Right kidney (tissue), 1 donor: ENCODE measurements around the gene NACA2.
"Not testable (repeated sequence)": the region's sequence is repeated elsewhere in the genome, so short reads cannot be mapped to it uniquely, and the experiment has no call there.

Source experiments
- DNase-seq: peaks from one replicate; pipeline ENCODE4 v3.0.0-alpha.2; 2016

Gene NACA2

GRCh38 chr17:61575983-61576382 is 15.0 kb downstream of the NACA2 start:
- no peak for DNase-seq

GRCh38 chr17:61575352-61575975 is 15.6 kb downstream of the NACA2 start:
- DNase-seq: no peak

DNA sequence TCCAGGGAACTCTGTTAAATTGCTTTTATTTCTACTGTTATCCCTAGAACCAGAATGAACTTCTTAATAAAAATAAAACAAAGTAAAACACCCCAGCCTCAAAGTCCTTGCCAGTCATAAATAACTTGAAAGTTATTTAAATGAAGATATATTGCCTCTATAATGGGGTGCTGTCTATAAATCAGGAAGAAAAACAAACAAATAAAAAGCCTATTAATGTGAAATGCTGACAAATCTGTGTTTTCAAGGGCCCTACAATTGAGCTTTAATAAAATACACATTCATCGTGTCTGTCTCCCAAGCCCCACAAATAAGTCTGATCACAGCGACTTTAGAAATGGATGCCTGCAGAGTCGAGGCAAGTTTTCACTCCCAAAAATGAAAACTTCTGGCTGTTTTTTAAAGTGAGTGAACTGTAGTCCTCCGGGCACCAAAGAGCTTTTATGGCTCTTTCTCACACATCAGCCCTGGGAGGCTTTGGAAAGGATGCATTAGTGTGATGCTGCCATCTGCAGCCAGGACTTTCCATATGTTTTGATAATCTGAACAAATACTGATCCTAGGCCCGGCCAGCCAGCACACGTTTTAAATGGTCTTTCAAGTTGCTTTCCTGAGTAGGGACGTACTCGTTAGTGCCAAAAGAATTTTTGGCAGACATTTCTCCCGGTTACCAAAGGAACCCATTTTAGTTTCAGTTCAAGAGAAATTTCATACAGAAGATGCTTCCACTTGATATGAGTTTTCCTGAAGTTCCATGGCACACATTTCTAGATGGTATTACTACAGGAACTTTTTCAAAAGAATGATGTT is 16.3 kb downstream of the NACA2 start:
- DNase-seq: peak; percentile 19

- DNase-seq: not testable (repeated sequence)
Observed at GRCh38 chr17:61572547-61572946, 18.5 kb downstream of the NACA2 start.

DNA sequence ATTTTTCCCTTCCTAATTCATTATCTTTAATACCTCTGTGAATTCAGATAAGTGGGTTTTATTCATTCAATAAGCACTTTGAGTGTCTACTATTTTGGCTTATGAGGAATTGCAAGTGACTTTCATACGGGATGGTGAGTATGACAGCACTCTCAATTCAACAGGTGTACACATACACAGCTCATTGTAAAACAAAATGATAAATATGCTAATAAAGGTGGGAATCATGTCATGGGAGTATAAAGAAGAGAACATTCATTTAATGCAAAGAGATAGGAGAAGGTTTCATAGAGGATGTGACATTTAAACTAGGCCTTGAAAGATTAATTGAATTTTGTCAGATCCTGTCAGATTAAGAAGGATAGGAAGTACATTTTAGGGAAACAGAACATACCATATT is 19.4 kb downstream of the NACA2 start:
- DNase-seq: no peak

GRCh38 chr17:61570118-61570517 is 20.9 kb downstream of the NACA2 start:
- DNase-seq: no peak

DNA sequence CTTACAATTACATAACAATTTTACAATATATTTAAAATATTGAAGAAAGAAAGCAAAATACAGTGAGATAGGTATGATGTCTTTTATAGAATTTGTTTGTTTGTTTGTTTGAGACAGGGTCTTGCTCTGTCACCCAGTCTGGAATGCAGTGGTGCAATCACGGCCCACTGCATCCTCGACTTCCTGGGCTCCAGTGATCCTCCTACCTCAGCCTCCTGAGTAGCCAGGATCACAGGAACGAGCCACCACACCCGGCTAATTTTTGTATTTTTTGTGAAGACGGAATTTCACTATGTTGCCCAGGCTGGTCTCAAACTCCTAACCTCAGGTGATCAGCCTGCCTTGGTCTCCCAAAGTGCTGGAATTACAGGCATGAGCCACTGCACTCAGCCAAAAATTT is 21.5 kb downstream of the NACA2 start:
- not testable (repeated sequence) for DNase-seq

- no peak for DNase-seq
Observed at GRCh38 chr17:61568219-61569072, 22.6 kb downstream of the NACA2 start.

DNA sequence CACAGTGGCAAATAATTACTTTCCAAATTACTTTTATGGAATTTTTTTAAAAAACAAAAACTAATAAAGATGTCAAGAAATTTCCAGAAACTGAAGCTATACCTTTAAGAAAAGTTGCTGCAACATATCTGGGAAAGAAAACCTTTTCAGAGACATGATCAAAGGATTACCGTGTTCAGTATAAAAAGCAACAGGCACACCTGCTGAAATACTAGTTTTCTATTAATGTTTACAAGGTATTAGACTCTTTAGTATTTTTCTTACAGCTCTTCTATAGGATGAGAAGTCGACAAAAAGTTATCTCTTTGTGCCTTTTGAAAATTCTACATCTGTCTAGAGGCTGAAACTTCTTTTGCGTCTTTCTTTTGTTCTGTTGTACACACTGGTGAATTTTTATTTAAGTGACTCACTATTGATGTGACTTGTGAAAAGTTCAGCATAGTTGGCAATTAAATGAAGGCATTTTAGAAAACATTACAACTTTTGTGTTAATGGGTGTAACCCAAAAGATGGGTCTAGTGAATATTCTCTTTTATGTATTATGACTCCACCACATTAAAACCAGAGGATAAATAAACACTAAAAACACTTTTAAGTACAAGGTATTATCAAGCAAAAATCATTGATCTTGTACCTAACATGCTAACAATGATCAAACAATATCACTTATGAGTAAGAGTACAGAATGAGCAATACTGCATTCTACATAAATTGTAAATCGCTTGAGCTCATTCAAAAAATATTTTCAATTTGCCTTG is 23.8 kb downstream of the NACA2 start:
- DNase-seq: no peak

- not testable (repeated sequence) for DNase-seq
Observed at GRCh38 chr17:61566448-61566847, 24.6 kb downstream of the NACA2 start.

- not testable (repeated sequence) for DNase-seq
Observed at GRCh38 chr17:61565850-61566249, 25.2 kb downstream of the NACA2 start.

DNA sequence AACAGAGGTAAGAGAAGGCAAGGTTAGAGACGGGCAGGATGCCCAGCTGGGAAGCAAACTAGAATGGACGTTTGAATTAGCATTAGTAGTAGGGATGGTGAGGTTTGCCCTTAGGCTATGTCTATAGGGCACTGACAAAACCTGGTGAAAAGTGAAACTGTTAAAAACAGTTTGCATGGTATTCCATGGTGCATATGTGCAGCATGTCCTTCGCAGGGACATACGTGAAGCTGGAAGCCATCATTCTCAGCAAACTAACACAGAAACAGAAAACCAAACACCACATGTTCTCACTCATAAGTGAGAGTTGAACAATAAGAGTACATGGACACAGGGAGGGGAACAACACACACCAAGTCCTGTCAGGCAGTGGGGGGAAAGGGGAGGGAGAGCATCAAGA is 25.8 kb downstream of the NACA2 start:
- no peak for DNase-seq

- DNase-seq: no peak
Observed at GRCh38 chr17:61562287-61562686, 28.7 kb downstream of the NACA2 start.

GRCh38 chr17:61561354-61561753 is 29.7 kb downstream of the NACA2 start:
- DNase-seq: no peak

DNA sequence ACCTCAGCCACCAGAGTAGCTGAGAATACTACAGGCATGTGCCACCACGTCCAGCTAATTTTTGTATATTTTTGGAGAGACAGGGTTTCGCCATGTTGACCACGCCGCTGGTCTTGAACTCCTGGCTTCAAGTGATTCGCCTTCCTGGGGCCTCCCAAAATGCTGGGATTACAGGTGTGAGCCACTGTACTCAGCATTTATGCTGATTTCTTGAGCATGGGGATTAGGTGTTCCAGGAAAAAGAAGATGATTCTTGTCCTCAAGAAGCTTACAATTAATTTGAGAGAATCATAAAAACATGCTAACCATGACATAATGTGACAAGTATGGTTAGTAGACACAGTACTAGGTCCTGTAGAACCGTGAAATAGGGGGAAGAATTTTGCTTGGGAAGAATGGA is 30.9 kb downstream of the NACA2 start:
- DNase-seq: no peak

DNA sequence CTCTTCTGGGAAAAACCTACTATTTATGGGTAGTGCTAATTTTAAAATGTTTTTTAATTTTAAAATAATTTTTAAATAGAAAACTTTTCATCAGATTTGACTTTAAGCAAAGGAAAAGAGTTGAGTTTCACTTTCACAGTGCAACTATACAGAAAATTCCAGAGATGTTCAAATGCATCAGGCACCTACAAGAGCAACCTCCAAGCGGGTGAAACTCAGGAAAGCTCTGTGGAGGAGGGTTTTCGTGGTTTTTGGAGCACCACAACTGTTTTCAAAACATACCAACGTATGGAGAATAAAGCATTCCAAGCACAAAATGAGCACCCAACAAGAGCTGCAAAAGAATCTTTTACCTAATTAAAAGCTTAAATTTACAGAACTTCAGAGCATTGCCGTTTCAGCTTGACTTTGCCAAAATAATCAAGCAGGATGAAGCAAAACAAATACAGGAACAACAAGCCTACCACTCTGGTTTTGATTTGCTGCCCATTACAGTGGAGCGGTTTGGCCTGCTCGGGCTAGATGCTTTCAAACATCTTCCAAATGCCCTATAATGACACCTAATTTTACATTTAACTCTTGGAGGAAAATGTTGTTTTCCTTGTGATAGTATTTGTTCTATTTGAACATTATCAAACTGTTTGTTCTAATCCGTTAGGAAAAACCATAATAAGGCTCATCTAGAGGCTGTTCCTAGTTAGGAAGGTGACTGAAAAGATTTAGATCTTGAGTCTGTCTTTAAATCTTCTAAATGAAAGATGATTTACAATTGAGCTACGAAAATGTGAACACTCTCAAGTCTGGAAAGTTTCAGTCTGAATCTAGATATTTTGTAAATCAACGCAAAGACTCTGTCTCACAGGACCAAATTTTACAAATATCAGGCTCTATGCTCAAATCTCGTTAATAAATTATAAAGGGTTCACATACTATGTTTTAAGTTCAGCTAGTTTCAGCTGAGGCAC is 34.5 kb downstream of the NACA2 start:
- DNase-seq: no peak

DNA sequence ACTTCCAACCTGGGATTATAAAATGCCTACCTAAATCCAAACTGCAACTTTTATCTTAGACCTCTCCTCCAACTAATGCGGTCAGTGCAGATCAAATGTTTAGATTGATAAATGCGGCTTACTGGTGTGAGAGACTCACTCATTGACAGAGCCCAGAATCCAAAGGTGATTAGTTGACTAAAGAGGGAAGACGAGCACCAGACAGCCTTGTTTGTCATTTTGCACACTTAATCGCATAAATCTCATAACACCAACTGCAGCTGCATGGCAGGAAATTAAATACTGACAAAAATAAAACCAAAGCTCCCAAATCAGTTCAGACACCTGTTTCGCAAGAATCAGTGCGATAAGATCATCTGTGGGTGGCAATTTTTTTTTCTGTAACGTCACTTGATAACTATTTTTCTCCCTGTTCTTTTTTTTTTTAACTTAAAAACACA is 35.9 kb downstream of the NACA2 start:
- no peak for DNase-seq

- no peak for DNase-seq
Observed at GRCh38 chr17:61554209-61554608, 36.8 kb downstream of the NACA2 start.

GRCh38 chr17:61552560-61552959 is 38.5 kb downstream of the NACA2 start:
- not testable (repeated sequence) for DNase-seq

DNA sequence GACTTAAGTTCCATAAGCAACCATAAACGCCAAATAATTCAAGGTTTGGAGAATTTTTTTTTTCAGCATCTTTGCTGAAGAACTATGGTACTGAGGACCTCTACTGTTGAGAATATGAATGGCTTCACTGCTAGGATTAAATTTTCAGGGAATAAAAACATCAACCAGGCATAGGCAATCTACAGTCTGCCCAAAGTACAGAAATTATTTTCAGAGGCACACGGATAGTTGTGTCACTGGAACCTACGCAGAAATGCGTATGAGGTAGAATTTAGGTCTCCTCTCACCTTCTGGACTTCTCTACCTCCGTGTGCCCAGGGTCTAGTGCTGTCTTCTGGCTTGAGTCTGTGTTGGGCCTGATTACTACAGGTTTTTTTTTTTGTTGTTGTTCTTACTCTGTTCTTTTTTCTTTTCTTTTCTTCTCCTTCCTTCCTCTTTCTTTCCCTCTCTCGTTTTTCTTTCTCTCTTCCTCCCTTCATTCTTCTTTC is 39.7 kb downstream of the NACA2 start:
- peak; percentile 16 for DNase-seq

- DNase-seq: no peak
Observed at GRCh38 chr17:61547113-61547512, 43.9 kb downstream of the NACA2 start.
